Activated T-cell treated with anti-CD3 and anti-CD28 coated beads, Interleukin-2, amount 50 U/mL, for 4 hours (primary cell): Measurements from ENCODE around the gene ORM2. TPM values are rescaled to one million over a fixed set of nuclear protein-coding genes. Genes with fewer than 3 reads are reported as not detected.

ENCODE experiments used
- ATAC-seq, 2 donors: fragments of 200-7000 bp; cut with Tn5 transposase; one replicate each; pipeline ENCODE4 v1.10.0; 2021
- DNase-seq: peaks from one replicate; pipeline ENCODE4 v3.0.0-alpha.2; 2020
- H3K27me3 Mint-ChIP-seq: one replicate; pipeline ENCODE4 v1.8.0; 2021; ENCODE audit warnings: low read depth, mixed read lengths
- H3K36me3 Mint-ChIP-seq: one replicate; pipeline ENCODE4 v1.8.0; 2022; ENCODE audit warnings: mixed read lengths; ENCODE audit not compliant: insufficient read depth
- H3K4me1 Mint-ChIP-seq: one replicate; pipeline ENCODE4 v1.8.0; 2021; ENCODE audit warnings: low read depth, mixed read lengths
- H3K4me3 Mint-ChIP-seq: one replicate; pipeline ENCODE4 v1.8.0; 2021; ENCODE audit warnings: mild to moderate bottlenecking, moderate library complexity, mixed read lengths
- H3K9me3 Mint-ChIP-seq: one replicate; pipeline ENCODE4 v1.8.0; 2021; ENCODE audit warnings: mixed read lengths
- total RNA-seq, 3 donors: library from RNA; stranded (reverse); gene quantifications; one replicate each; pipeline ENCODE4 v1.2.1, GENCODE V29; 2021

Gene ORM2
- total RNA-seq, 3 donors from 2014 or later, result 0.84 to 1.0 TPM; not detected in 1

DNA sequence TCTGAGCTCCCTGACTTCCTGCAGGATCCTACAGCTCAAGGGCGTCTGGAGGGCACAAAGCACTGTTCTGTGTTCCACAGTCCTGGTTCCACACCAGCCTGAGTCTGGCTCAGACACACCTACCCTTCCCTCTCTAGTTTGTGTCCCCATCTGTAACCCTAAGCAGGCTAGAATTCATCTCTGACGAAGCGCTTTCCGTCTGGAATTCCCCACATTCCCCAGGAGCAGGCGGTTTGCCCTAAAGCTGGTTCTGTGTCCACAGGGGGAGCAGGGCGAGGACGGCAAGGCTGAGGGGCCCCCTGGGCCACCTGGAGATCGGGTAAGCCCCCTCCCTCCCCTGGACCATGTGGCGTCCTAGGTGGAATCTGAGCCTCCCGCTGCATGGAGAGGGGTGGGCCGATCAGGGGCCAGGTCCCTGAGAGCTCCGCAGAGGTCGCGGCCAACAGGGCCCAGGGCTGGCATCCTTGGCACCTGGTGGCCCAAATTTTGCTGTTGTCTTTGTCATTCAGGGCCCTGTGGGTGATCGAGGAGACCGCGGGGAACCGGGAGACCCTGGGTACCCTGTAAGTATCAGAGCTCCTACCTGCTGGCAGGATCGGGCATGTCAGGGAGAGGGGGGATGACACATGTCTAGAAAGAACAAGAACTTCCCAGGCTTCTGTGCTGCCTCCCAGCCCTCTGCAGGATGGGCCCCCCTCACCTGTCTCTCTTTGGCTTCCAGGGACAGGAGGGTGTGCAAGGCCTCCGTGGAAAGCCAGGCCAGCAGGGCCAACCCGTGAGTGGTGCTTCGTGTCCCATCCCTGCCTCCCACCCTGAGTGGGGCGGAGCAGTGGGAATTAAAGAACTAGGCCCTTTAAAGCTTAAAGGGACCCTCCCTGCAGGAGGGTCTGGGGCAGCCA lies 41.2 kb upstream of the ORM2 start:
- peaks cover 4% of the 10 kb centered on the region for H3K27me3 Mint-ChIP-seq
- no peaks in the 10 kb centered on the region for H3K9me3 Mint-ChIP-seq
- DNase-seq, result no peak
- H3K4me1 Mint-ChIP-seq, result peaks cover 4% of the 10 kb centered on the region
- ATAC-seq, result no peak
- no peaks in the 10 kb centered on the region for H3K36me3 Mint-ChIP-seq
- H3K4me3 Mint-ChIP-seq, result no peak overlapping the region

DNA sequence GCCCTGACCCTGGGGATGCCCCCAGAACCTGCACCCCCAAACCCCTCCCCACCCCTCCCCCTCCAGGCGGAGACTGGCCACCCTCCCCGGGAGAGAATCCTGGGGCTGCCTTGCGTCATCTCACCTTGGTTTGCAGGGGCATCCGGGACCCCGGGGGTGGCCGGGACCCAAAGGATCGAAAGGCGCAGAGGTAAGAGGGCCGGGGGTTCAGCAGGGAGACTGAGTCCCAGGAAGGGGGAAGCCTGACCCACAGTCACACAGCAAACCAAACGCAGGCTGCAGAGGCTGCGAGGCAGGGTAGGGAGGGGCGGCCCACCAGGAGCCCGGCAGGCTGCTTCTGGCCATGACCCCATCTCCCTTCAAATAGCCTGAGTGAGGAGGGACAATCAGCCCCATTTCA lies 40.6 kb upstream of the ORM2 start:
- no peak for DNase-seq
- Mint-ChIP-seq H3K4me1 (peaks cover 4% of the 10 kb centered on the region), H3K36me3 (no peaks in the 10 kb centered on the region)

DNA sequence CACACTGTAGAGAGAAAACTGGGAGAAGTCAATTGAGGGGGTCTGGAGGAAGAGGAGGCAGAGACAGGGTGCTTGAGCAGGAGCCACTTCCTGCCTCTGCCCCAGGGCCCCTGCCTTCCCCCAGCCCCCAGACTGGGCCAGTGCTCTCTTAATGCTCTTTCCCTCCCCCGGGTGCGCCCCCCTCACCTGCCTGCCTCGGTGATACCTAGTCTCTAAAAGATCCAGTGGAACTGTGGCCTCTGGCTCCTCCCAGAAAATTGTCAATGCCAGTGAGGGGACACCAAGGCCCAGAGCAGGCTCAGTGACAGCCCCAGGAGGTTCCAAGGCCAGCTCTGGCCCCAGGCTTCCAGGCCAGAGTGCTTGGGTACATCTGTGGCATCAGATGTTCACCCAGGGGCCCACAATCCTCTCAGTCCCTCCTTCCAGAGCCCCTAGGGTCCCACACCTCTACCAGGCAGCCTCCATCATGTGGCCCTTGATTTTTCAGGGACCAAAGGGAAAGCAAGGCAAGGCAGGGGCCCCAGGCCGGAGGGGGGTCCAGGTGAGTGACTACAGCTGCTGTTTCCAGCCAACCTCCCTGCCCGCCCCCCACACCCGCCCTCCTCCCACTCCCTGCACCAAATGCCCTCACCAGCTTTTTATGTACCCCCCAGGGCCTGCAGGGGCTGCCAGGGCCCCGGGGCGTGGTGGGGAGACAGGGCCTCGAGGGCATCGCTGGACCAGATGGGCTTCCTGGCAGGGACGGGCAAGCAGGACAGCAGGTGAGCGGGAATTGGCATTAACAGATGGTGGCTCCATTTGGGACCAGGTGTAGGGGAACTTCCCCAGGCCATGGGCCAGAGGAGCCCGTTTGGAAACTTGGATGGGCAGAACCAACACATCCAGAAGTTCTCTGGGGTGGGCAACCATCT lies 39.8 kb upstream of the ORM2 start:
- H3K4me1 Mint-ChIP-seq, result peaks cover 4% of the 10 kb centered on the region
- ATAC-seq, result no peak

More for the DNA sequence above, 40.6 kb upstream of the ORM2 start:
- Mint-ChIP-seq H3K27me3 (peaks cover 4% of the 10 kb centered on the region), H3K9me3 (no peaks in the 10 kb centered on the region), H3K4me3 (no peak overlapping the region)
- ATAC-seq, result no peak

DNA sequence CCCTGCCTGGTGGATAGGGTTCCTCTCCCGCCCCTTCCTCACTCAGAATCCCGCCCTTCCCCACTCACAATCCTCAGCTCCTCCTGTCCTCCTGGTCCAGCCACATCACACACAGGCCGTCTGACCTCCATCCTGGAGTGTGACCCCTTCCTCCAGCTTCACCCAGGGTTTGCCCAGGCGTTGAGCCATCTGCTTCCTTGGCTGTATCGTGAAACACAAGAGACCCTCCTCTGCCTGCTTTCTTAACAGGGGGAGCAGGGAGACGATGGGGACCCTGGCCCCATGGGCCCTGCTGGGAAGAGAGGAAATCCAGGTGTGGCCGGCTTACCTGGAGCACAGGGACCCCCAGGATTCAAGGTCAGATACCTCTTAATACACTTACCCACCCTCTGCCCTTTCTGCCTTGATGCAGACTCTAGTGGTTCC lies 39.1 kb upstream of the ORM2 start:
- Mint-ChIP-seq H3K4me3 (no peak overlapping the region), H3K9me3 (peaks cover 10% of the 10 kb centered on the region), H3K27me3 (peaks cover 4% of the 10 kb centered on the region), H3K4me1 (peaks cover 4% of the 10 kb centered on the region), H3K36me3 (no peaks in the 10 kb centered on the region)
- DNase-seq (no peak), ATAC-seq (no peak)

More for the DNA sequence above, 39.8 kb upstream of the ORM2 start:
- no peak for DNase-seq
- Mint-ChIP-seq H3K27me3 (peaks cover 4% of the 10 kb centered on the region), H3K36me3 (no peaks in the 10 kb centered on the region), H3K9me3 (peaks cover 4% of the 10 kb centered on the region), H3K4me3 (no peak overlapping the region)

DNA sequence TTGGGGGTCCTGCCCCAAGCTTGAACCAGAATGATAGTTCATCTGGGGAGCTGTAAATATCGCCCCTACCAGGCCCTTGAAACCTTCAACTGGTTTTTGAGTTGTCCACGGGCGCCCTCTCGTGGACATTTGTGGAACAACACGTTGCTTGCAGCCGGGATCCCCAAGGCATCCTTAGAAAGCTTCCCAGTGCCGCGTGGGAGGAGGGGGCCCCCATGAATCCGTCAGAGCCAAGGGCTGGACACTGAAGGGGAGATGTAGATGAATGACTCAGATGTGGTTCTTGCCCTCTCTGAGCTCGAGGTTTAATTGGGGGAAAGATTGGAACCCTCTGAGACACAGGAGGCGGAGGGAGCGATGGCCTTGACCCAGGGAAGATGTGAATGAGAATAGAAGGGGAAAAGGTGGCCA lies 38.6 kb upstream of the ORM2 start:
- ATAC-seq (peak; percentile 37 to 54), DNase-seq (peak; percentile 68)
- Mint-ChIP-seq H3K9me3 (peaks cover 13% of the 10 kb centered on the region), H3K4me3 (no peak overlapping the region), H3K4me1 (peaks cover 4% of the 10 kb centered on the region), H3K36me3 (peaks cover 3% of the 10 kb centered on the region), H3K27me3 (peaks cover 4% of the 10 kb centered on the region)

DNA sequence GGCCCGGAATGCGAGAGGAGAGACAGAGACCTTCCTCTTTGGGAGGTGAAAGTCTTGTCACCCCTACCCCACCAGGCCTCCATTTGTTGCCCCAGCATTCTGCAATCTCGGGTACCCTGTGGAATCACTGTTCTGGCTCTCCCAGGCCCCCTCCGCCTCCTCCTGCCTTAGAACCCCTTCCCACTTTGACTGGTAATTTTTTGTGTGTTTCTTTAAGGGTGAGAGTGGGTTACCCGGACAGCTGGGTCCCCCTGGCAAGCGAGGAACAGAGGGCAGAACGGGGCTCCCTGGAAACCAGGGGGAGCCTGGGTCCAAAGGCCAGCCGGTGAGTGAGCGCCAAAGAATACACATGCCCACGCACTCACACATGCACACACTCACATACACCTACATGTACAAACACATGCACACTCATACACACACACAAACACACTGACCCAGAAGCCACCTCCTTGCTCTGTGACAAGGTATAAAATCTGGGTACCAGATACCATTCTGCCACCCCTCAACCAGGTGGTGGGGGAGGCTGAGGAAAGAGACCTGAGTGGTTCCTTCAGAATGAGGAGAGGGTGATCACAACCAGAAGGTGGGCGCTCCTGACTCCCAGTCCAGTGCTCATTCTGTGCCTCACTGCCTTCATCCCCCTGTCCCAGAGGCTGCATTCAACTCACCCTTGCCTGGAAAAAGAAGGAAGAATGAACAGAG lies 37.6 kb upstream of the ORM2 start:
- Mint-ChIP-seq H3K4me3 (no peak overlapping the region), H3K4me1 (peaks cover 4% of the 10 kb centered on the region), H3K9me3 (peaks cover 18% of the 10 kb centered on the region), H3K36me3 (peaks cover 3% of the 10 kb centered on the region), H3K27me3 (peaks cover 4% of the 10 kb centered on the region)
- ATAC-seq (no peak), DNase-seq (no peak)

DNA sequence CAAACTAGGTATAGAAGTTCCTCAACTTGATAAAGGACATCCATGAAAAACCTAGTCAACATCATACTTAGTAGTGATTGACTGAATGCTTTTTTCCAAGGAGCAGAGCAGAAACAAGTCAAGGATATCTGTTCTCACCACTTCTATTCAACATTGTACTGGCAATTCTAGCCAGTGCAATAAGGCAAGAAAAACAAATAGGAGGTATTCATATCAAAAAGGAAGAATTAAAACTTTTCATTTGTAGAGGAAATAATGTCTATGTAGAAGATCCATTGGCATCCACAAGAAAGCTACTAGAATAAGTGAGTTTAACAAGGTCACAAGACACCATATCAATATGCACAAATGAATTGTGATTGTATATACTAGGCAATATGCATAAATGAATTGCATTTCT lies 35.0 kb upstream of the ORM2 start:
- peaks cover 3% of the 10 kb centered on the region for H3K36me3 Mint-ChIP-seq
- ATAC-seq (no peak), DNase-seq (no peak)
- peaks cover 4% of the 10 kb centered on the region for H3K27me3 Mint-ChIP-seq
- H3K9me3 Mint-ChIP-seq, result peaks cover 18% of the 10 kb centered on the region
- peaks cover 4% of the 10 kb centered on the region for H3K4me1 Mint-ChIP-seq
- H3K4me3 Mint-ChIP-seq, result no peak overlapping the region

DNA sequence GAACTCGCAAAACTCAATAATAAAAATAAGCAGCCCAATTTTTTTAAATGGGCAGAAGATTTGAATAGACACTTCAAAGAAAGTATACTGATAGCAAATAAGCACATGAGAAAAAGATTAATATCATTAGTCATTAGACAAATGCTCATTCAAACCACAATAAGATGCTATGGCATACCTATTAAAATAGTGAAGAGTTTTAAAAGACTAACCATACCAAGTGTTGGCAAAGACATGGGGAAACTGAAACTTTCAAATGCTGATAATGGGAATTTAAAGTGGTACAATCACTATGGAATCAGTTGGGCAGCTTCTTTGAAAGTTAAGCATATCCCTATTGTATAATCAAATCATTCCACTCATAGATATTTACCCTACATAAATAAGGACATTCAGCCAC lies 33.3 kb upstream of the ORM2 start:
- H3K4me3 Mint-ChIP-seq, result no peak overlapping the region
- H3K9me3 Mint-ChIP-seq, result peaks cover 18% of the 10 kb centered on the region
- H3K27me3 Mint-ChIP-seq, result peaks cover 3% of the 10 kb centered on the region
- H3K36me3 Mint-ChIP-seq, result peaks cover 3% of the 10 kb centered on the region
- ATAC-seq (no peak), DNase-seq (no peak)
- no peaks in the 10 kb centered on the region for H3K4me1 Mint-ChIP-seq

DNA sequence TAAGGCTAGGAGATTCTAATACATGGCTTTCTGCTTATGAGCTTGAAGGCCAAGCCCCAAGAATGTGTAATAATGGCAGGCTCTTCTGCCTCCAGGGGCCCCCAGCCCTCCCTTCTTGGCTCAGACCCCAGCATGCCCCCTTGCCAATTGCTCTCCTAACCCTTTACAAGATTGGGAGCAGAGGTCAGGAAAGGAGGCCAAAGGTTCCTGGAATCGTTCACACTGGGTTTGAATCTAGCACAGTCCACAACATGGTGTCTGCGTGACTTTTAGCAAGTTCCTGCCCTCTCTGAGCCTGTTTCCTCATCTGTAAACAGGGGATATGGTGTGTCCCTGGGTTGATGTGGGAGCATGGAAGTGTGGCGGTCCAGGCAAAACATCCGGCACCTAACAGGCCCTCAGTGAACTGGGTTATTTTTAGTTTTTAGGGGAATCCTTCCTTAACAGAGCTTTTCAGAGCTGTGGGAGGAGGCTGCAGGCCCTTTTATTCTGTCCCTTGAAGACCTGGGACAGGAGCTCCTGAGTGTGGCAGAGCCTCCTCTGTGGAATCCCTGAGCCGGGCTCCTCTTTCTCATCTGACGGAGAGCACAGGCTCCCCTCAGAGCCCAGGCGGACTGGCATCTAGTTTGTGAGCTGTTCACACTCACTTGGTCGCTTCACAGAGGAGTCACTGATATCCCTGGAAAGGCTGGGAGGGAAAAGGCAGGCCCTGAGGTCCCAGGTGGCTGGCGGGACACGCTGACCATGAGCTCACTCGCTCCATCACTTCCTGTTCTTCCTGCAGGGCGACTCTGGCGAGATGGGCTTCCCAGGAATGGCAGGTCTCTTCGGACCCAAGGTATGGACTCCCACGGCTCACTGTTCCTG lies 30.1 kb upstream of the ORM2 start:
- peaks cover 17% of the 10 kb centered on the region for H3K9me3 Mint-ChIP-seq
- no peak overlapping the region for H3K4me3 Mint-ChIP-seq
- no peaks in the 10 kb centered on the region for H3K4me1 Mint-ChIP-seq
- H3K27me3 Mint-ChIP-seq, result peaks cover 9% of the 10 kb centered on the region
- DNase-seq (no peak), ATAC-seq (no peak)
- H3K36me3 Mint-ChIP-seq, result peaks cover 3% of the 10 kb centered on the region

DNA sequence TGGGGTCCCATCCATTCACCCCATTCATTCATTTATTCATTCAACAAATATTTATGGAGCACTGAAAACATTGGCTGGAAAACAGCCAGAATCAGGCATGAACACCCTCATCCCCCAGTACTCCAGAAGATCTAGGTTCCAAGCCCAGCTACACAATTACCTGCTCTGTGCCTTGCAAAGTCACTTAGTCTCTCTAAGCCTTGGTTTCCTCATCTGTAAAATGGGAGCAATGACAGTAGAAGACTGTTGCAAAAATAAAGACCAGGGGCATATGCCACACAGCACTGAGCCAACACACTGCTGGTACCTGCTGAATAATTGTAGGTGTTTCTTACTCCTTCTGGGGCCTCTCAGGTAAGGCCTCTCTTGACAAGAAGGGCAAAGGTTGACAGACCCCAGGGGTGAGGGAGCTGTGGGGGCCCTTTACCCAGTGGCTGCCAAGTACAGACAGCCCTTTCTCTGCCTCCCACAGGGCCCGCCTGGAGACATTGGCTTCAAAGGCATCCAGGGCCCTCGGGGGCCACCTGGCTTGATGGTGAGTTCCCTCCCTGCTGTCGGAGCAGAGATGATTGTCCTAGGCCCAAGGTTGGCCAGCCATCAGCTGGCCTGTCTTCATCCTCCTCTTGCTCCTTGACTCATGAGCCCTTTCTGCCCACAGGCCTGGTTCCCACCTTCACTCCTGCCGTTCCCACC lies 29.4 kb upstream of the ORM2 start:
- Mint-ChIP-seq H3K9me3 (peaks cover 10% of the 10 kb centered on the region), H3K27me3 (peaks cover 9% of the 10 kb centered on the region), H3K4me1 (no peaks in the 10 kb centered on the region), H3K36me3 (peaks cover 3% of the 10 kb centered on the region), H3K4me3 (no peak overlapping the region)
- DNase-seq (no peak), ATAC-seq (no peak)

DNA sequence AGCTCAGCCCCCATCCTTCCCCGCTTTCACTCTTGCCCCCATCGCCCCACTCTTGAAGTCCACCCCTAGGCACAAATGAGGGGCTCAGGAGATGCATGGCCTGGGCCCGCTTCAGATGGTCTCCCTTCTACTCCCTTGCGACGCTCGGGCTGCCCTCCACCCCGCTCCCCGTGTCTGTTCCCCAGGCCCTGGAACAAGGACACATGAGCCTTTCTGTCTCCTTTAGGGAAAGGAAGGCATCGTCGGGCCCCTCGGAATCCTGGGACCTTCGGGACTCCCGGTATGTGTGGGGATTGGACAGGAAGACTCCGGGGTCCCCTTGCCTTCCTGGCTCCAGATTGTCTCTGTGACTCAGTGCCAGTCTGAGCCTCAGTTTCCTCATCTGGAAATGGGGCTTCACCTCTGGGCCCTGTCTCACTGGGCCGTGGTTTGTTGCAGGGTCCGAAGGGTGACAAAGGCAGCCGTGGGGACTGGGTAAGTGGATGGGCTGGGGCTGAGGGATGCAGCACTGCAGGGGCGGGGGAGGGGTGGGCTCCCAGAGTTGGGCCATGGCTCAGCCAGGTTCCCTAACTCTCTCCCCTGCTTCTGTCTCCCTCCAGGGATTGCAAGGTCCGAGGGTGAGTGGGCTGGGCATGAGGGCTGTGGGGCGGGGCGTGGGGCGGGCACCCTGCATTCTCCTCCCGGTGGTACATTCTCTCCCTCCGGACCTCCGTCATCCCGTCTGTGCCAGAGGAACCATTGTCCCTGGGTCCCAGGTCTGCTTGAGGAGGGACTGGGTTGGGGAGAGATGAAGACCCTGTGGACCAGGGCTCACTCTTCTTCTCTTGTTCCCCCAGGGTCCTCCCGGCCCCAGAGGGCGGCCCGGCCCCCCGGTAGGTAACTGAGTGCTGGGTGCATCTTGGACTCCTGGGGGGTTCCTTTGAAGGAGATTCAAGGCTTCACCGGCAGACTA lies 28.5 kb upstream of the ORM2 start:
- H3K4me3 Mint-ChIP-seq, result no peak overlapping the region
- H3K4me1 Mint-ChIP-seq, result peaks cover 4% of the 10 kb centered on the region
- ATAC-seq (no peak), DNase-seq (no peak)
- H3K36me3 Mint-ChIP-seq, result no peaks in the 10 kb centered on the region
- H3K27me3 Mint-ChIP-seq, result peaks cover 9% of the 10 kb centered on the region
- peaks cover 4% of the 10 kb centered on the region for H3K9me3 Mint-ChIP-seq
